ENCODE data around the gene NPPB. TPM values are rescaled to one million over a fixed set of nuclear protein-coding genes. Genes with fewer than 3 reads are reported as not detected.

The NPPB gene
- total and polyA plus RNA-seq, 2 donors from 2014 or later: not detected

DNA sequence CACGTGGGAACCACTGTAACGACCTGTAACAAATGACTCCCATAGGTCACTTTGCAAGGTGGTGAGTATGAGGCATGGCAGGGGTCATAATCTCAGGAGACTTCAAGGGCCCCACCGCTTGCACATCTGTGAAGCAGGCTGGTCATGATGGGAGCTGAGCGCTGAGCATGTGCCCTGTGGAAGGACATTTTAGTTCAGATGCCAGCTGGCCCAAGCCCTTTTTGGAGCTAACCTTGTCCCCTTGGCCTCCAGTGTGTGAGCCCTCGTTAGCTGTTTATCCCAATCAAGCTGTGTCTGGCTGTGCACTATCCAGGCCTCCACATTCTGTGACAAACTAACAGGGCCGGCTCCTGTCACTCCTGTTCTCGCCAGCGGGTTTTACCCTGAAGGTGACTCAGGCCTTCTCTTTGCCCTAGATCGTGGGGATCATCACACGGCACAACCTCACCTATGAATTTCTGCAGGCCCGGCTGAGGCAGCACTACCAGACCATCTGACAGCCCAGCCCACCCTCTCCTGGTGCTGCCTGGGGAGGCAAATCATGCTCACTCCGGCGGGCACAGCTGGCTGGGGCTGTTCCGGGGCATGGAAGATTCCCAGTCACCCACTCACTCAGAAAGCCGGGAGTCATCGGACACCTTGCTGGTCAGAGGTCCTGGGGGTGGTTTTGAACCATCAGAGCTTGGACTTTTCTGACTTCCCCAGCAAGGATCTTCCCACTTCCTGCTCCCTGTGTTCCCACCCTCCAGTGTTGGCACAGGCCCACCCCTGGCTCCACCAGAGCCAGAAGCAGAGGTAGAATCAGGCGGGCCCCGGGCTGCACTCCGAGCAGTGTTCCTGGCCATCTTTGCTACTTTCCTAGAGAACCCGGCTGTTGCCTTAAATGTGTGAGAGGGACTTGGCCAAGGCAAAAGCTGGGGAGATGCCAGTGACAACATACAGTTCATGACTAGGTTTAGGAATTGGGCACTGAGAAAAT is 18.7 kb downstream of the NPPB start:
- Histone ChIP-seq H3K9me3 (ENCODE audit: control insufficient read depth in 2 of 3, insufficient read depth in 1 of 3, low read length in 3 of 3) (no peaks in the 10 kb centered on the region), H3K9ac (ENCODE audit: low read length in 3 of 3) (no peak overlapping the region), H3K27me3 (ENCODE audit: control insufficient read depth, insufficient read depth, low read length) (no peaks in the 10 kb centered on the region), H3K36me3 (ENCODE audit: control insufficient read depth in 2 of 3, insufficient read depth in 3 of 3, low read length in 3 of 3) (peaks cover 13 to 62% (median 59%) of the 10 kb centered on the region in 3 donors), H3K4me1 (ENCODE audit: control insufficient read depth in 2 of 3, insufficient read depth in 2 of 3, low read depth in 1 of 3, low read length in 3 of 3) (no peaks in the 10 kb centered on the region), H3K4me3 (ENCODE audit: low read length in 3 of 3) (no peak overlapping the region), H3K27ac (ENCODE audit: low read depth in 2 of 2, low read length in 2 of 2) (no peak overlapping the region)
- intact Hi-C loops (cut with DNase I): loop anchor here (5.0 kb wide), 1 partner anchor 52 kb away; no protein-coding TSS in a partner anchor
- TF ChIP-seq, protein P1, sequence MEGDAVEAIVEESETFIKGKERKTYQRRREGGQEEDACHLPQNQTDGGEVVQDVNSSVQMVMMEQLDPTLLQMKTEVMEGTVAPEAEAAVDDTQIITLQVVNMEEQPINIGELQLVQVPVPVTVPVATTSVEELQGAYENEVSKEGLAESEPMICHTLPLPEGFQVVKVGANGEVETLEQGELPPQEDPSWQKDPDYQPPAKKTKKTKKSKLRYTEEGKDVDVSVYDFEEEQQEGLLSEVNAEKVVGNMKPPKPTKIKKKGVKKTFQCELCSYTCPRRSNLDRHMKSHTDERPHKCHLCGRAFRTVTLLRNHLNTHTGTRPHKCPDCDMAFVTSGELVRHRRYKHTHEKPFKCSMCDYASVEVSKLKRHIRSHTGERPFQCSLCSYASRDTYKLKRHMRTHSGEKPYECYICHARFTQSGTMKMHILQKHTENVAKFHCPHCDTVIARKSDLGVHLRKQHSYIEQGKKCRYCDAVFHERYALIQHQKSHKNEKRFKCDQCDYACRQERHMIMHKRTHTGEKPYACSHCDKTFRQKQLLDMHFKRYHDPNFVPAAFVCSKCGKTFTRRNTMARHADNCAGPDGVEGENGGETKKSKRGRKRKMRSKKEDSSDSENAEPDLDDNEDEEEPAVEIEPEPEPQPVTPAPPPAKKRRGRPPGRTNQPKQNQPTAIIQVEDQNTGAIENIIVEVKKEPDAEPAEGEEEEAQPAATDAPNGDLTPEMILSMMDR (IDR thresholded peaks at IDR 0.05; ENCODE audit: borderline replicate concordance, extremely low read depth, insufficient read depth): no peak
- DNase-seq: peak in 1 of 5 donors; percentile 54
- no peak for FAIRE-seq

DNA sequence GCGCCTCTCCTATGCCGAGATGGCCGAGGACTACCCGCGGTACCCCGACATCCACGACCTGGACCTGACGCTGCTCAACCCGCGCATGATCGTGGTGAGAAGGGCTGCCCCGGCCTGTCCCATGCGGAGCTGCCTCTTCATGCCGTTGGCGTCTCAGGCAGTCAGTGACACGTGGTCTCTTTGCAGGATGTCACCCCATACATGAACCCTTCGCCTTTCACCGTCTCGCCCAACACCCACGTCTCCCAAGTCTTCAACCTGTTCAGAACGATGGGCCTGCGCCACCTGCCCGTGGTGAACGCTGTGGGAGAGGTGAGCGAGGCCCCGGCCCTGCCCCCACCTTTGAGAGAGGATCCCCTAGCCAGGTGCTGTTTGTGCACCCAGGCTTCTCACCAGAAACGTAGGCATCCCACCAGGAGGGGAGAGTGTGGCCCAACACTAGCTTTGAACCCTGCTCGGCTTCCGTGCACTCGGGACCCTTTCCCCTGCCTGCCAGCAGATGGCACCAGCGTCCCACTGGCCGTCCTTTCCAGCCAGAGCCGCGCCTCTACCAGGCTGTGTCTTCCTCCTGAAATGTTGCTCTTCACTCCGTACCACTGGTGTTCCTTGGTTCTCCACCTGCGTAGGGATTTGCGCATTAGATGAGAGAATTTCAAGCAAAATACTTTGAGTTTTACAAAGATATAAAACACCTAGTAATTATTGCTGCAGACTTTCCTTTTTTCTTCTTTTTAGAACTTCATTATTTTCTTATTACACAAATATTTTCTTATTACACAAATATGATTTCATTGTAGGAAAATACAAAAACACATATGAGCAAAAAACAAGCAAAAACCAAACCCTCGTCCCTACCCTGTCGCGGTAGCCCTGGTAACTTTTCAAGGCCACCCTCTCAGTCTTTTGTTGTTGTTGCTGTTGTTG is 20.1 kb downstream of the NPPB start:
- no peaks in the 10 kb centered on the region for H3K27me3 ChIP-seq (ENCODE audit: control insufficient read depth, insufficient read depth, low read length)
- FAIRE-seq: no peak

DNA sequence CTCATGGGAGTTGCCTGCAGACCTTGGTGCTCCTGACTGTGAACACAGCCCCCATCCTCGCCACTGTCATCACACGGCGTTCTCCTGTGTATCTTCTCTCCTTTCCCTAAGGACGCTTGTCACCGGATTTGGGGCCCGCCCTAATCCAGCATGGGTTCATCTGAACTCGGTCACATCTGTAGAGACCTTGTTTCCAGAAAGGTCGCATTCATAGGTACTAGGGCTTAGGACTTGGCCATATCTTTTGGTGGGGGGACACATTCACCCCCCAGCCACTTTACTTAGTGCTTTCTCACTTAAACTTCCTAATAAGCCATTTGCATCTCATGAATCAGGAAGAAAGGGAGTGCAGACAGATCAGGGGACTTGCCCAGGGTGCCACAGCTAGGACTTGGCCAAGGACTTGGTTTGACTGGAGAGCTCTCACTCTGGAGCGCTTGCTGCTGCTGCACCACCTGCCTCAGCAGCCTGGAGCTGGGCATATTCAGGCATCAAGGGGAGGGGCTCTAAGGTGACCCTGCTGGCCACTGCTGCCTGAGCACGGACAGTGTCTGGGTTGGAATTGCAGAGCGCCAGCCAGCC is 20.9 kb downstream of the NPPB start:
- peaks cover 16 to 76% (median 66%) of the 10 kb centered on the region in 3 donors for H3K36me3 ChIP-seq (ENCODE audit: control insufficient read depth in 2 of 3, insufficient read depth in 3 of 3, low read length in 3 of 3)
- intact Hi-C loops (cut with DNase I): loop anchor here (5.0 kb wide), 1 partner anchor 54 kb away; no protein-coding TSS in a partner anchor

More for the DNA sequence above, 20.1 kb downstream of the NPPB start:
- no peak overlapping the region for H3K4me3 ChIP-seq (ENCODE audit: low read length in 3 of 3)
- no peaks in the 10 kb centered on the region for H3K9me3 ChIP-seq (ENCODE audit: control insufficient read depth in 2 of 3, insufficient read depth in 1 of 3, low read length in 3 of 3)
- peak; percentile 57 to 90 (median 72) for DNase-seq
- peaks cover 16 to 70% (median 61%) of the 10 kb centered on the region in 3 donors for H3K36me3 ChIP-seq (ENCODE audit: control insufficient read depth in 2 of 3, insufficient read depth in 3 of 3, low read length in 3 of 3)
- H3K9ac ChIP-seq (ENCODE audit: low read length in 3 of 3): no peak overlapping the region
- intact Hi-C loops (cut with DNase I): loop anchor here (5.0 kb wide), 1 partner anchor 54 kb away; no protein-coding TSS in a partner anchor
- no peak overlapping the region for H3K27ac ChIP-seq (ENCODE audit: low read depth in 2 of 2, low read length in 2 of 2)
- H3K4me1 ChIP-seq (ENCODE audit: control insufficient read depth in 2 of 3, insufficient read depth in 2 of 3, low read depth in 1 of 3, low read length in 3 of 3): no peaks in the 10 kb centered on the region
- TF ChIP-seq, protein P1 (IDR thresholded peaks at IDR 0.05; ENCODE audit: borderline replicate concordance, extremely low read depth, insufficient read depth): peak; percentile 91

More for the DNA sequence above, 20.9 kb downstream of the NPPB start:
- FAIRE-seq (no peak), DNase-seq (no peak)
- no peaks in the 10 kb centered on the region for H3K4me1 ChIP-seq (ENCODE audit: control insufficient read depth in 2 of 3, insufficient read depth in 2 of 3, low read depth in 1 of 3, low read length in 3 of 3)
- TF ChIP-seq, protein P1 (IDR thresholded peaks at IDR 0.05; ENCODE audit: borderline replicate concordance, extremely low read depth, insufficient read depth): no peak
- H3K4me3 ChIP-seq (ENCODE audit: low read length in 3 of 3): no peak overlapping the region
- H3K9ac ChIP-seq (ENCODE audit: low read length in 3 of 3): no peak overlapping the region
- no peaks in the 10 kb centered on the region for H3K9me3 ChIP-seq (ENCODE audit: control insufficient read depth in 2 of 3, insufficient read depth in 1 of 3, low read length in 3 of 3)
- no peak overlapping the region for H3K27ac ChIP-seq (ENCODE audit: low read depth in 2 of 2, low read length in 2 of 2)
- no peaks in the 10 kb centered on the region for H3K27me3 ChIP-seq (ENCODE audit: control insufficient read depth, insufficient read depth, low read length)

Data from kidney (tissue), 14 donors.